Stimulated activated CD8-positive, alpha-beta memory T cell treated with anti-CD3 and anti-CD28 coated beads, Interleukin-15, amount 100 ng/mL, for 48 hours (primary cell): ENCODE measurements around the gene LGR6.

Source experiments
- DNase-seq, 2 donors: peaks; one replicate each; pipeline ENCODE4 v3.0.0-alpha.2; 2020; ENCODE audit warnings: low read depth in 2 of 2

The LGR6 gene

GRCh38 chr1:202288177-202288576 lies 94.6 kb downstream of the LGR6 start:
- DNase-seq = no peak

- DNase-seq = no peak
These were observed 95.4 kb downstream of the LGR6 start for GRCh38 chr1:202289009-202289408.

- no peak for DNase-seq
These were observed 97.4 kb downstream of the LGR6 start for GRCh38 chr1:202291001-202291400.

GRCh38 chr1:202291961-202292712 lies 98.5 kb downstream of the LGR6 start:
- no peak for DNase-seq

GRCh38 chr1:202292773-202293172 lies 99.2 kb downstream of the LGR6 start:
- DNase-seq = no peak

GRCh38 chr1:202293569-202293968 lies 100.0 kb downstream of the LGR6 start:
- DNase-seq = no peak

- no peak for DNase-seq
These were observed 108.6 kb downstream of the LGR6 start for GRCh38 chr1:202302166-202302565.

GRCh38 chr1:202304375-202304774 lies 110.8 kb downstream of the LGR6 start:
- no peak for DNase-seq

GRCh38 chr1:202305168-202305567 lies 111.6 kb downstream of the LGR6 start:
- no peak for DNase-seq

- DNase-seq = no peak
These were observed 113.1 kb downstream of the LGR6 start for GRCh38 chr1:202306535-202307345.

- no peak for DNase-seq
These were observed 116.6 kb downstream of the LGR6 start for GRCh38 chr1:202310071-202310725.

- DNase-seq = no peak
These were observed 117.1 kb downstream of the LGR6 start for GRCh38 chr1:202310746-202311145.

GRCh38 chr1:202311875-202312635 lies 118.5 kb downstream of the LGR6 start:
- no peak for DNase-seq

GRCh38 chr1:202315576-202316168 lies 122.1 kb downstream of the LGR6 start:
- DNase-seq = peak; percentile 55 to 57

GRCh38 chr1:202316186-202316585 lies 122.6 kb downstream of the LGR6 start:
- no peak for DNase-seq

GRCh38 chr1:202317941-202318925 lies 124.6 kb downstream of the LGR6 start:
- DNase-seq = no peak

GRCh38 chr1:202319381-202320080 lies 125.9 kb downstream of the LGR6 start:
- no peak for DNase-seq

GRCh38 chr1:202320081-202320405 lies 126.4 kb downstream of the LGR6 start:
- DNase-seq = no peak

- DNase-seq = no peak
These were observed 130.1 kb downstream of the LGR6 start for GRCh38 chr1:202323731-202324130.

GRCh38 chr1:202324646-202325045 lies 131.0 kb downstream of the LGR6 start:
- DNase-seq = no peak
